ENCODE results near the gene HRH1. TPM values are rescaled to one million over a fixed set of nuclear protein-coding genes. Genes with fewer than 3 reads are reported as not detected.

The HRH1 gene
- total RNA-seq, 1 donor from 2014 or later, result 0.19 TPM

DNA sequence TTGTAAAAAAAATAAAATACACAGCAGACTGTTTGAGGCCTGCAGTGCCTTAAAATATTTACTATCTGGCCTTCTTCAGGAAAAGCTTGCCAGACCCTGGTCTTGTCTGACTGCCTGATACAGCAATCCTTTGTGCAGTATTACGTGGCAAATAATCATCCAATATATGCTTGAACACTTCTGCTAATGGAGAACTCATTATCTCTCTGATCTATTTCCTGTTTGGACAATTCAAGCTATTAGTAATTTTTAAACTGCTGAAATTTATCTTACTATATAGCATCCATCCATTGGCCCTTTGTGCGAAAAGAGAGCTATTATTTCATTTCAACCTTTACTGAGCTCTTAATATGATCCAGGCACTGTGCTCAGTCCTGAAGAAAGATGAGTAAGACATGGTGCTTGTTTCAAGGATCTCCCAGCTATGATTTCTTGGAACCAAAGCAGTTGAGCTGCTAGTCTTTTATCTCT is 133.8 kb downstream of the HRH1 start:
- H3K4me2 ChIP-seq, result no peak overlapping the region
- no peaks in the 10 kb centered on the region for H3K27me3 ChIP-seq
- H3K36me3 ChIP-seq, result no peaks in the 10 kb centered on the region
- H2AFZ ChIP-seq (replicated peaks), result no peak overlapping the region
- H3K4me3 ChIP-seq, result no peak overlapping the region
- no peaks in the 10 kb centered on the region for H4K20me1 ChIP-seq (ENCODE audit: low read depth)
- no peak overlapping the region for H3K4me3 Mint-ChIP-seq
- H3K9me3 ChIP-seq (ENCODE audit: low read depth), result no peaks in the 10 kb centered on the region
- DNase-seq (ENCODE audit: low spot score), result no peak
- no peak overlapping the region for H3K27ac Mint-ChIP-seq
- H3F3A ChIP-seq (ENCODE audit: low read depth), result no peaks in the 10 kb centered on the region
- peaks cover 5% of the 10 kb centered on the region for H3K4me1 Mint-ChIP-seq
- H3K79me2 ChIP-seq (ENCODE audit: low read depth), result no peaks in the 10 kb centered on the region
- no peaks in the 10 kb centered on the region for H3K36me3 Mint-ChIP-seq
- H3K4me1 ChIP-seq, result no peaks in the 10 kb centered on the region
- TF ChIP-seq, protein P1, sequence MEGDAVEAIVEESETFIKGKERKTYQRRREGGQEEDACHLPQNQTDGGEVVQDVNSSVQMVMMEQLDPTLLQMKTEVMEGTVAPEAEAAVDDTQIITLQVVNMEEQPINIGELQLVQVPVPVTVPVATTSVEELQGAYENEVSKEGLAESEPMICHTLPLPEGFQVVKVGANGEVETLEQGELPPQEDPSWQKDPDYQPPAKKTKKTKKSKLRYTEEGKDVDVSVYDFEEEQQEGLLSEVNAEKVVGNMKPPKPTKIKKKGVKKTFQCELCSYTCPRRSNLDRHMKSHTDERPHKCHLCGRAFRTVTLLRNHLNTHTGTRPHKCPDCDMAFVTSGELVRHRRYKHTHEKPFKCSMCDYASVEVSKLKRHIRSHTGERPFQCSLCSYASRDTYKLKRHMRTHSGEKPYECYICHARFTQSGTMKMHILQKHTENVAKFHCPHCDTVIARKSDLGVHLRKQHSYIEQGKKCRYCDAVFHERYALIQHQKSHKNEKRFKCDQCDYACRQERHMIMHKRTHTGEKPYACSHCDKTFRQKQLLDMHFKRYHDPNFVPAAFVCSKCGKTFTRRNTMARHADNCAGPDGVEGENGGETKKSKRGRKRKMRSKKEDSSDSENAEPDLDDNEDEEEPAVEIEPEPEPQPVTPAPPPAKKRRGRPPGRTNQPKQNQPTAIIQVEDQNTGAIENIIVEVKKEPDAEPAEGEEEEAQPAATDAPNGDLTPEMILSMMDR (IDR thresholded peaks at IDR 0.05), result no peak
- TF ChIP-seq EZH2phosphoT487 (IDR thresholded peaks at IDR 0.05) (no peak), EZH2 (IDR thresholded peaks at IDR 0.05) (no peak)
- H3K27ac ChIP-seq, result no peak overlapping the region
- no peaks in the 10 kb centered on the region for H3K9me3 Mint-ChIP-seq
- H3K9ac ChIP-seq, result no peak overlapping the region
- H3K27me3 Mint-ChIP-seq (ENCODE audit: insufficient read depth, low read depth), result peaks cover 2% of the 10 kb centered on the region

DNA sequence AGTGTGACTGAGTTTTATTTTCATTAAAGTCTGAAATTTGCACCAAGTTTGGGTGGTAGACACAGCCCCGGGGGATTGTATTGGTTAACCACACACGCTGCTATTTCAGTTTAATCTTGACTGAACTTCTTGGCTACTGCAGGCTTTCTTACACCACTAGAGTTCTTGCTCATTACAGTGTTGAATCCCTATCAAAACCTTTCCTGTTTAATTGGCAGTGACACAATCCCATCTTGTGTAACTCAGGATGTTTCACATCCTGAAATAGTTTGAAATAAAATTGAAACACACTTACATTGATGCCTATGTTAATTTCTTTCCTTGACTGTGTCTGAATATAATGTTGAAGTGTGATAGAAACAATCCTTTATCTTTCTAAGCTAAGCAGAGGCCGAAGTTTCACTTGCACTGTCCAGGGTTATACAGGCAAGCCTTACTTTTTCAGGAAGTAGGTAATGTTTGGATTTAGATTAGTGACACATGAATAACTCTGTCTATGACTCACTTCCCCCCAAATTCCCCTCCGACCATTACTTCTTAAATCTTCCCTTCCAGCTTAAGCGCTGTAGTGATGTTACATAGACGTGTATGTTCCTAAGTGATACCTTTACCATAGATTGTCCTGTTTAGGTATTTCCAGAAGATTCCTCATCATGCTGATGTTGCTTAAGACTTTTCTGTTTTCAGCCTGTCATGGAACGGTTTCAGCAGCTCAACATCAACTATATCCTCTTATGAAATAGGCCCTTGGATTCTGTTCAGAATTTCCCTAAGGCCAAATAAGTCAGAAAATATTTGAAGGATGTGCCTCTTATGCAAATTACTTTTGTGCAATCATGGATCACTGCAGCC is 134.7 kb downstream of the HRH1 start:
- no peaks in the 10 kb centered on the region for H3K79me2 ChIP-seq (ENCODE audit: low read depth)
- H3F3A ChIP-seq (ENCODE audit: low read depth), result no peaks in the 10 kb centered on the region
- no peaks in the 10 kb centered on the region for H3K4me1 ChIP-seq
- no peak overlapping the region for H3K27ac ChIP-seq
- Mint-ChIP-seq H3K4me1 (peaks cover 5% of the 10 kb centered on the region), H3K36me3 (no peaks in the 10 kb centered on the region), H3K27ac (peak overlapping the region; percentile 16), H3K27me3 (ENCODE audit: insufficient read depth, low read depth) (peaks cover 2% of the 10 kb centered on the region), H3K4me3 (no peak overlapping the region), H3K9me3 (no peaks in the 10 kb centered on the region)
- H3K4me2 ChIP-seq, result no peak overlapping the region
- DNase-seq (ENCODE audit: low spot score), result no peak
- no peak overlapping the region for H3K9ac ChIP-seq
- TF ChIP-seq, protein P1 (IDR thresholded peaks at IDR 0.05), result no peak
- TF ChIP-seq EZH2phosphoT487 (IDR thresholded peaks at IDR 0.05) (no peak), EZH2 (IDR thresholded peaks at IDR 0.05) (no peak)
- H3K9me3 ChIP-seq (ENCODE audit: low read depth), result no peaks in the 10 kb centered on the region
- H3K27me3 ChIP-seq, result no peaks in the 10 kb centered on the region
- no peak overlapping the region for H3K4me3 ChIP-seq
- H4K20me1 ChIP-seq (ENCODE audit: low read depth), result no peaks in the 10 kb centered on the region
- no peaks in the 10 kb centered on the region for H3K36me3 ChIP-seq
- H2AFZ ChIP-seq (replicated peaks), result no peak overlapping the region

DNA sequence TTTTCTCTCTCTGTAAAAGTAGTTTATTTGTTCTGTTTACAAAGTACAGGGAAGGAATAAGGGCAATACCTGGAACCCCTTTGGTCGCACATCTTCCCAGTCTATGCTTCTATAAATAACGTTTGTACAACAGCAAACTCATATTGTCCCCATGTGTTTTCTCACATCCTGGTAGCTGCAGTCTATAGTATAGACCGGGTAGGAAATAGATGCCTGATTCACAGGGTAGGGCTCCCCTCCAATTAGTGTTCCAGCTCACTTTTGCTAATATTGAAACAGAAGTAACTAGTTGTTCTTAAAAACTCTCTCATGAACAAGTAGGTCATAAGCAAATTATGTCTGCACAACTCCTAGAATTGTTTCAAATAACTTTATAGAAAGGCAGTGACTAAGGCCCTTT is 135.6 kb downstream of the HRH1 start:
- no peak overlapping the region for H3K4me3 Mint-ChIP-seq
- Histone ChIP-seq H3F3A (ENCODE audit: low read depth) (no peaks in the 10 kb centered on the region), H3K9ac (no peak overlapping the region), H3K27me3 (no peaks in the 10 kb centered on the region), H3K9me3 (ENCODE audit: low read depth) (no peaks in the 10 kb centered on the region), H3K4me2 (no peak overlapping the region), H3K79me2 (ENCODE audit: low read depth) (no peaks in the 10 kb centered on the region), H3K27ac (no peak overlapping the region), H3K36me3 (no peaks in the 10 kb centered on the region), H4K20me1 (ENCODE audit: low read depth) (no peaks in the 10 kb centered on the region), H3K4me1 (no peaks in the 10 kb centered on the region), H3K4me3 (no peak overlapping the region), H2AFZ (replicated peaks) (no peak overlapping the region)
- H3K27me3 Mint-ChIP-seq (ENCODE audit: insufficient read depth, low read depth), result peaks cover 5% of the 10 kb centered on the region
- TF ChIP-seq, protein P1 (IDR thresholded peaks at IDR 0.05), result no peak
- no peak for TF ChIP-seq EZH2phosphoT487 (IDR thresholded peaks at IDR 0.05)
- TF ChIP-seq EZH2 (IDR thresholded peaks at IDR 0.05), result no peak
- H3K27ac Mint-ChIP-seq, result no peak overlapping the region
- H3K4me1 Mint-ChIP-seq, result peaks cover 5% of the 10 kb centered on the region
- H3K36me3 Mint-ChIP-seq, result no peaks in the 10 kb centered on the region
- H3K9me3 Mint-ChIP-seq, result no peaks in the 10 kb centered on the region
- DNase-seq (ENCODE audit: low spot score), result no peak
